NT2/D1 (cell line): ENCODE data around the gene GAB1.
A peak's percentile ranks its signal among the peaks of the same experiment; 100 is the strongest.

ENCODE experiments used
- DNase-seq: peaks from one replicate; pipeline ENCODE4 v3.0.0-alpha.2; 2011; ENCODE audit warnings: low read depth, low spot score
- H3K27me3 ChIP-seq: 2 replicates; pipeline ENCODE4 v1.6.0; 2011; ENCODE audit warnings: mild to moderate bottlenecking; ENCODE audit not compliant: insufficient read length, insufficient read depth
- H3K36me3 ChIP-seq: 2 replicates; pipeline ENCODE4 v1.6.1; 2011; ENCODE audit warnings: mild to moderate bottlenecking, low read length, mixed read lengths; ENCODE audit not compliant: insufficient read depth, insufficient read length
- H3K4me1 ChIP-seq: 2 replicates; pipeline ENCODE4 v1.5.1; 2011; ENCODE audit not compliant: insufficient read depth, insufficient read length
- H3K4me3 ChIP-seq: 2 replicates; pipeline ENCODE4 v1.5.1; 2011; ENCODE audit warnings: low read depth; ENCODE audit not compliant: insufficient read length
- H3K9ac ChIP-seq: 2 replicates; pipeline ENCODE4 v1.6.0; 2011; ENCODE audit warnings: low read depth; ENCODE audit not compliant: insufficient read length
- H3K9me3 ChIP-seq: 2 replicates; pipeline ENCODE4 v1.5.1; 2011; ENCODE audit warnings: mild to moderate bottlenecking, low read length; ENCODE audit not compliant: insufficient read depth
- SUZ12 ChIP-seq: IDR thresholded peaks from 2 replicates; pipeline ENCODE4 v1.6.1; 2011; ENCODE audit not compliant: insufficient read length, insufficient read depth; ENCODE audit errors: extremely low read depth
- YY1 ChIP-seq: IDR thresholded peaks from 2 replicates; pipeline ENCODE4 v1.6.1; 2011; ENCODE audit not compliant: insufficient read length, insufficient read depth
- ZNF274 ChIP-seq: IDR thresholded peaks from 2 replicates; pipeline ENCODE4 v1.6.1; 2011; ENCODE audit warnings: mild to moderate bottlenecking, low read depth, low read length

Gene GAB1

GRCh38 chr4:143431526-143432257 is 95.0 kb downstream of the GAB1 start:
- TF ChIP-seq SUZ12, result no peak
- no peak for TF ChIP-seq YY1
- no peak for TF ChIP-seq ZNF274
- H3K9ac ChIP-seq, result no peak overlapping the region
- H3K4me3 ChIP-seq, result no peak overlapping the region
- no peaks in the 10 kb centered on the region for H3K27me3 ChIP-seq
- no peaks in the 10 kb centered on the region for H3K4me1 ChIP-seq
- H3K36me3 ChIP-seq, result no peaks in the 10 kb centered on the region
- peak; percentile 27 for DNase-seq
- peaks cover 21% of the 10 kb centered on the region for H3K9me3 ChIP-seq

GRCh38 chr4:143432258-143432591 is 95.5 kb downstream of the GAB1 start:
- Histone ChIP-seq H3K4me1 (no peaks in the 10 kb centered on the region), H3K27me3 (no peaks in the 10 kb centered on the region), H3K36me3 (no peaks in the 10 kb centered on the region), H3K9ac (no peak overlapping the region), H3K9me3 (peaks cover 21% of the 10 kb centered on the region), H3K4me3 (no peak overlapping the region)
- no peak for TF ChIP-seq YY1
- no peak for TF ChIP-seq SUZ12
- TF ChIP-seq ZNF274, result no peak
- no peak for DNase-seq

DNA sequence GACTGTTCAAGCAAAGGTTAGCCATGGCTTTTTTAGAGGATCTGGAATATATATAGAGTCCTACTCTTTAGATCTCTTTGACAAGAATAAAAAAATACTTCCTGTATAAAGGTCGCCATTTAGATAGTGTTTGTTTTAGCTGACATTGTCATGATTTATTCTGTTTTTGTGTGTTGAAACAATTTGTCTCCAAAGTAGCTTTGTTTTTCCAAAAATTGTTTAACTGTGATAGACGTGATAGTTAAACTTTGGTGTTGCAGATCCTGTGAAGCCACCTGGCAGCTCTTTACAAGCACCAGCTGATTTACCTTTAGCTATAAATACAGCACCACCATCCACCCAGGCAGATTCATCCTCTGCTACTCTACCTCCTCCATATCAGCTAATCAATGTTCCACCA is 96.6 kb downstream of the GAB1 start:
- H3K9ac ChIP-seq, result no peak overlapping the region
- H3K4me3 ChIP-seq, result no peak overlapping the region
- DNase-seq, result no peak
- H3K36me3 ChIP-seq, result peaks cover 3% of the 10 kb centered on the region
- no peak for TF ChIP-seq ZNF274
- TF ChIP-seq SUZ12, result no peak
- no peak for TF ChIP-seq YY1
- H3K4me1 ChIP-seq, result no peaks in the 10 kb centered on the region
- H3K27me3 ChIP-seq, result no peaks in the 10 kb centered on the region
- H3K9me3 ChIP-seq, result peaks cover 21% of the 10 kb centered on the region

DNA sequence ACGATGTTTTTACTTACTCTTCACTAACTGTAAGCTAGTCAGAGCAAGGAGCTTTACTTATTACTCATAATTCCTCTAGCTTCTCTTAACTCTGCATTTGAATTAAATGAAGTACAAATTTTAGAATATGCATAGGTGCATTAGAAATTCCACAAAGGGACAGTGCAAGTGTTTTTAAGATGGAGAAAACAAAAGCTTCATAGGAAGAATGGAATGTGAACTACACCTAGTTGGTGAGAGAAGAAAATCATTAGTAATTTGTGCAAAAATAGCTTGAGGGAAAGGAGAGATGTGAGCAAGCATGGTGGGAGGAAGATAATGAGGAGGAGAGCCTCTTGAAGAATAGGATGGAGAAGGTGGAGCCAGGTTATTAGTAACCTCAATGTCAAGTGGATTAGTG is 99.3 kb downstream of the GAB1 start:
- Histone ChIP-seq H3K4me3 (no peak overlapping the region), H3K9ac (no peak overlapping the region), H3K4me1 (no peaks in the 10 kb centered on the region), H3K9me3 (0 out of 2 replicates have a peak, but pooled peaks cover 3% of the 10 kb centered on the region), H3K27me3 (no peaks in the 10 kb centered on the region), H3K36me3 (peaks cover 10% of the 10 kb centered on the region)
- TF ChIP-seq YY1 (no peak), SUZ12 (no peak), ZNF274 (no peak)
- DNase-seq, result no peak

DNA sequence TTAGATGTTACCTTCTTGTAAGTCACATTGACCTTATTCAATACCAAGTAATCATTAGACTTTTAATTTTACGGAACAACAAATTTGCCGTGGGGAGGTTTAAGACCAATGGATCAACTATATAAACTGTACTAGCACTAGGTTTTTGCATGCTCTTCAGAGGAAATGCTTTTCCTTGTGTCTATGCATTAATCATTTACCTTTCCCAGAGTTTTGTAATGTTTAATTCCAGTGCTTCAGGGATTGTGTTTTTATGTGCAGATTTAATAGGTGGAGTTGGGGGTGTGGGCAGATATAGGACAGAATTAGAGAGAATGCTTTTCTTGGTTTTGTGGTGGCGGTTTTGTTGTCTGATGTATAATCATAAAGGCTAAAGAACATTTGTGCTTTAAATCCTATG is 100.8 kb downstream of the GAB1 start:
- H3K27me3 ChIP-seq, result no peaks in the 10 kb centered on the region
- peaks cover 10% of the 10 kb centered on the region for H3K36me3 ChIP-seq
- TF ChIP-seq ZNF274, result no peak
- TF ChIP-seq YY1, result no peak
- TF ChIP-seq SUZ12, result no peak
- no peaks in the 10 kb centered on the region for H3K4me1 ChIP-seq
- no peak overlapping the region for H3K4me3 ChIP-seq
- no peaks in the 10 kb centered on the region for H3K9me3 ChIP-seq
- no peak overlapping the region for H3K9ac ChIP-seq
- DNase-seq, result no peak

DNA sequence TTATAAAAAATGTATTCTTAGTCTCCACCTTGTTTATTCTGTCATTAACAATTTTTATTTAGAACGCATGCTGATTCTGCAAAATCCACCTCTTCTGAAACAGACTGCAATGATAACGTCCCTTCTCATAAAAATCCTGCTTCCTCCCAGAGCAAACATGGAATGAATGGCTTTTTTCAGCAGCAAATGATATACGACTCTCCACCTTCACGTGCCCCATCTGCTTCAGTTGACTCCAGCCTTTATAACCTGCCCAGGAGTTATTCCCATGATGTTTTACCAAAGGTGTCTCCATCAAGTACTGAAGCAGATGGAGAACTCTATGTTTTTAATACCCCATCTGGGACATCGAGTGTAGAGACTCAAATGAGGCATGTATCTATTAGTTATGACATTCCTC is 101.3 kb downstream of the GAB1 start:
- DNase-seq, result no peak
- Histone ChIP-seq H3K27me3 (no peaks in the 10 kb centered on the region), H3K4me3 (no peak overlapping the region), H3K4me1 (no peaks in the 10 kb centered on the region), H3K9me3 (no peaks in the 10 kb centered on the region), H3K9ac (no peak overlapping the region), H3K36me3 (peaks cover 10% of the 10 kb centered on the region)
- TF ChIP-seq YY1 (no peak), SUZ12 (no peak), ZNF274 (no peak)

DNA sequence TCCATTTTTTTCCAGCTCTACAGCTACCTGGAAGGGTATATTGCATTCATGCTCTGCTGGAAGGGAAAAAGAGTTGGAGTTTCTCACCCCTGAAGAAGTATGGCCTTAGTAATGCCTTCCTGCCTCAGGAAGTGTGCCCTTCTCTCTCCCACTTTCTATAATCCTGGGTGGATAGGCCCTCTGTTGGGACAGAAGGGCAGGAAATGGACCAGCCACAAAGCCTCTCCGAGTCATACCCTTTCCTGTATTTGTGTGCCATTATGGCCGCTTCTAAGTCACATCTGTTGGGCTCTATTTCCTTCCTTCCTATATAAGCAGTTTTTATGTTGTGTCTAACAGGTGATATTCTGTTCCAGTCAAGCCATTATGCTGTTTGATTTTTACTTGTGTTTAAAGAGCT is 102.0 kb downstream of the GAB1 start:
- Histone ChIP-seq H3K36me3 (peaks cover 10% of the 10 kb centered on the region), H3K4me3 (no peak overlapping the region), H3K9ac (no peak overlapping the region), H3K4me1 (no peaks in the 10 kb centered on the region), H3K27me3 (no peaks in the 10 kb centered on the region), H3K9me3 (no peaks in the 10 kb centered on the region)
- no peak for TF ChIP-seq ZNF274
- no peak for TF ChIP-seq SUZ12
- no peak for TF ChIP-seq YY1
- DNase-seq, result no peak

- no peaks in the 10 kb centered on the region for H3K27me3 ChIP-seq
- no peak overlapping the region for H3K9ac ChIP-seq
- DNase-seq, result no peak
- peaks cover 10% of the 10 kb centered on the region for H3K36me3 ChIP-seq
- H3K4me1 ChIP-seq, result no peaks in the 10 kb centered on the region
- TF ChIP-seq ZNF274, result no peak
- no peak for TF ChIP-seq SUZ12
- TF ChIP-seq YY1, result no peak
- H3K4me3 ChIP-seq, result no peak overlapping the region
- H3K9me3 ChIP-seq, result no peaks in the 10 kb centered on the region
These were observed 104.4 kb downstream of the GAB1 start for GRCh38 chr4:143441109-143441508.
